Gastroesophageal sphincter (tissue), 4 donors: ENCODE measurements around the gene RERE. TPM values are rescaled to one million over a fixed set of nuclear protein-coding genes. Genes with fewer than 3 reads are reported as not detected.
"Not testable (repeated sequence)": the region's sequence is repeated elsewhere in the genome, so short reads cannot be mapped to it uniquely, and the experiment has no call there.

ENCODE experiments used
- ATAC-seq: fragments of 150-250 bp; one replicate; pipeline ENCODE4 v1.9.1; 2016; ENCODE audit warnings: mild to moderate bottlenecking, moderate library complexity
- H3K27ac ChIP-seq, 4 donors: fragments of 200-600 bp; sonication (generic) in 3 of 4; 1 replicate in 3 of 4; 2 replicates in 1 of 4; pipeline ENCODE4 v1.5.1; 2016 to 2019
- H3K27me3 ChIP-seq: fragments of 200-600 bp; sonication (generic); one replicate; pipeline ENCODE4 v1.5.1; 2019
- H3K36me3 ChIP-seq, 2 donors: fragments of 200-600 bp; sonication (generic); one replicate each; pipeline ENCODE4 v1.5.1; 2019; ENCODE audit warnings: control low read depth in 1 of 2
- H3K4me1 ChIP-seq, 3 donors: fragments of 200-600 bp; sonication (generic); 1 replicate in 2 of 3; 2 replicates in 1 of 3; pipeline ENCODE4 v1.5.1; 2016 to 2019; ENCODE audit warnings: control low read depth in 2 of 3
- H3K4me3 ChIP-seq, 2 donors: fragments of 200-600 bp; sonication (generic); one replicate each; pipeline ENCODE4 v1.5.1; 2019; ENCODE audit warnings: mild to moderate bottlenecking in 1 of 2, moderate library complexity in 1 of 2
- H3K9me3 ChIP-seq, 3 donors: fragments of 200-600 bp; sonication (generic); one replicate each; pipeline ENCODE4 v1.5.1; 2017 to 2019; ENCODE audit warnings: control low read depth in 2 of 3
- CTCF ChIP-seq, 4 experiments: fragments of 200-600 bp in 2 of 4; fragments of 450-650 bp in 2 of 4; sonication (generic) in 1 of 4; IDR thresholded peaks; one replicate each; pipeline ENCODE4 v1.5.1; 2017 to 2019; ENCODE audit warnings: antibody characterized with exemption in 4 of 4, mild to moderate bottlenecking in 2 of 4, moderate library complexity in 2 of 4
- EP300 ChIP-seq: sonication (generic); formaldehyde crosslinking; IDR thresholded peaks from one replicate; pipeline ENCODE4 v1.6.1; 2017; ENCODE audit warnings: antibody characterized with exemption, mild to moderate bottlenecking
- POLR2A ChIP-seq, 2 donors: fragments of 450-650 bp; IDR thresholded peaks; one replicate each; pipeline ENCODE4 v1.6.1; 2017; ENCODE audit warnings: antibody characterized with exemption in 2 of 2, mild to moderate bottlenecking in 2 of 2, moderate library complexity in 1 of 2
- POLR2AphosphoS5 ChIP-seq: sonication (generic); formaldehyde crosslinking; IDR thresholded peaks from one replicate; pipeline ENCODE4 v1.6.1; 2017; ENCODE audit warnings: antibody characterized with exemption
- WGBS, 2 donors: methylation state at CpG; one replicate each; pipeline ENCODE4 v1.1.5; 2018; ENCODE audit warnings: low coverage in 1 of 2; 5-methylcytosine and 5-hydroxymethylcytosine counted together
- total RNA-seq, 4 donors: library from RNA; depleted of rRNA; stranded (reverse); fragments of >200 nt; gene quantifications; one replicate each; pipeline ENCODE4 v1.1.0, GENCODE V29; 2016

Gene RERE
- total RNA-seq, 4 donors from 2014 or later = 112 to 212 (median 139) TPM

- no peak for TF ChIP-seq EP300
- no peak for TF ChIP-seq POLR2A (IDR thresholded peaks at IDR 0.05)
- peak; percentile 26 for TF ChIP-seq POLR2AphosphoS5
- TF ChIP-seq CTCF (IDR thresholded peaks at IDR 0.05) = no peak
- Histone ChIP-seq H3K4me1 (peaks cover 0 to 33% (median 4%) of the 10 kb centered on the region in 3 donors), H3K27me3 (no peaks in the 10 kb centered on the region), H3K9me3 (no peaks in the 10 kb centered on the region), H3K27ac (peak overlapping the region in 3 of 4 donors; percentile 14 to 54 (median 37)), H3K36me3 (no peaks in the 10 kb centered on the region), H3K4me3 (no peak overlapping the region)
- WGBS, 2 donors = 61 to 64% methylated on average over 7 to 10 of the region's 10 CpGs
- peak; percentile 70 for ATAC-seq
Observed at GRCh38 chr1:8822373-8823294, 5.2 kb upstream of the RERE start.

GRCh38 chr1:8821084-8821483 is 3.6 kb upstream of the RERE start:
- H3K27ac ChIP-seq = no peak overlapping the region
- H3K27me3 ChIP-seq = no peaks in the 10 kb centered on the region
- H3K4me3 ChIP-seq = no peak overlapping the region
- H3K36me3 ChIP-seq = no peaks in the 10 kb centered on the region
- TF ChIP-seq POLR2AphosphoS5 = no peak
- no peak for TF ChIP-seq CTCF (IDR thresholded peaks at IDR 0.05)
- TF ChIP-seq POLR2A (IDR thresholded peaks at IDR 0.05) = no peak
- no peak for TF ChIP-seq EP300
- 68 to 88% methylated on average over 2 of the region's 2 CpGs for WGBS, 2 donors
- no peaks in the 10 kb centered on the region for H3K9me3 ChIP-seq
- ATAC-seq = no peak
- peaks cover 0 to 35% (median 4%) of the 10 kb centered on the region in 3 donors for H3K4me1 ChIP-seq

GRCh38 chr1:8818789-8819188 is 1.3 kb upstream of the RERE start:
- not testable (repeated sequence) for H3K9me3 ChIP-seq, H3K36me3 ChIP-seq, ATAC-seq, H3K27me3 ChIP-seq
- Histone ChIP-seq H3K4me1 (peaks cover 0 to 56% (median 8%) of the 10 kb centered on the region in 3 donors), H3K4me3 (peak overlapping the region in 1 of 2 donors; percentile 84), H3K27ac (peak overlapping the region; percentile 83 to 98 (median 96))
- WGBS, 2 donors = 79 to 88% methylated on average over 5 to 11 of the region's 13 CpGs

- Histone ChIP-seq H3K4me3 (peak overlapping the region; percentile 42 to 84), H3K9me3 (no peaks in the 10 kb centered on the region), H3K36me3 (no peaks in the 10 kb centered on the region), H3K27me3 (no peaks in the 10 kb centered on the region), H3K27ac (peak overlapping the region; percentile 83 to 98 (median 96)), H3K4me1 (peaks cover 0 to 56% (median 8%) of the 10 kb centered on the region in 3 donors)
- WGBS, 2 donors = 4 to 9% methylated on average over 3 to 4 of the region's 4 CpGs
- TF ChIP-seq POLR2A (IDR thresholded peaks at IDR 0.05) (no peak), POLR2AphosphoS5 (no peak), EP300 (no peak), CTCF (IDR thresholded peaks at IDR 0.05) (no peak)
- no peak for ATAC-seq
Observed at GRCh38 chr1:8818325-8818775, 910 bp upstream of the RERE start.

GRCh38 chr1:8816831-8817411 is 519 bp downstream of the RERE start:
- Histone ChIP-seq H3K4me1 (peaks cover 0 to 56% (median 5%) of the 10 kb centered on the region in 3 donors), H3K9me3 (no peaks in the 10 kb centered on the region), H3K36me3 (no peaks in the 10 kb centered on the region), H3K4me3 (peak overlapping the region; percentile 42 to 84), H3K27ac (peak overlapping the region; percentile 65 to 98 (median 96)), H3K27me3 (no peaks in the 10 kb centered on the region)
- ATAC-seq = no peak
- TF ChIP-seq CTCF (IDR thresholded peaks at IDR 0.05) = no peak
- TF ChIP-seq POLR2AphosphoS5 = no peak
- TF ChIP-seq POLR2A (IDR thresholded peaks at IDR 0.05) = no peak
- 0% methylated on average over 13 of the region's 41 CpGs; no CpG with 5 or more reads in 1 of the 2 donors for WGBS, 2 donors
